ENCODE results near the gene C20orf144. TPM values are rescaled to one million over a fixed set of nuclear protein-coding genes. Genes with fewer than 3 reads are reported as not detected.
"Not testable (repeated sequence)": the region's sequence is repeated elsewhere in the genome, so short reads cannot be mapped to it uniquely, and the experiment has no call there.

C20orf144 gene
- total RNA-seq, 3 donors from 2014 or later = 0.11 to 0.38 (median 0.20) TPM

DNA sequence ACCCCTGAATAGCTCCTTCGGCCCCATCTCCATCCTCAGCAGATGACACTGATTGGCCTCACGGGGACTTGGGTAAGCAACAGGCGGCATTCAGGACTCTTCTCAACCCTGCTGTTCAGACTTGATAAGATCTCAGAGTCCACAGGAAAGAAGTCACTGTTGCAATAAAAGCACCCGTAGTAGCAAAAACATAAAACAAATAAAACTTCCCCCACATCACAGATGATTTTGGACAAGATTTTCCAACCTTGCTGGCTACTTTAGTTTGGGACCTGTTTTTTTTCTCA lies 17.1 kb upstream of the C20orf144 start:
- peaks cover 17% of the 10 kb centered on the region for H3K36me3 Mint-ChIP-seq (ENCODE audit: insufficient read depth)
- ATAC-seq (no peak), DNase-seq (no peak)
- H3K27me3 Mint-ChIP-seq (ENCODE audit: low read depth) = no peaks in the 10 kb centered on the region
- H3K4me3 Mint-ChIP-seq = no peak overlapping the region
- H3K9me3 Mint-ChIP-seq = no peaks in the 10 kb centered on the region
- peaks cover 10% of the 10 kb centered on the region for H3K4me1 Mint-ChIP-seq (ENCODE audit: low read depth)

- no peaks in the 10 kb centered on the region for H3K27me3 Mint-ChIP-seq (ENCODE audit: low read depth)
- H3K4me1 Mint-ChIP-seq (ENCODE audit: low read depth) = peaks cover 10% of the 10 kb centered on the region
- H3K4me3 Mint-ChIP-seq = no peak overlapping the region
- ATAC-seq = no peak
- no peaks in the 10 kb centered on the region for H3K9me3 Mint-ChIP-seq
- DNase-seq = no peak
- H3K36me3 Mint-ChIP-seq (ENCODE audit: insufficient read depth) = peaks cover 16% of the 10 kb centered on the region
These were observed 16.7 kb upstream of the C20orf144 start for GRCh38 chr20:33645396-33645795.

GRCh38 chr20:33646191-33646590 lies 15.9 kb upstream of the C20orf144 start:
- ATAC-seq (no peak), DNase-seq (no peak)
- H3K36me3 Mint-ChIP-seq (ENCODE audit: insufficient read depth) = peaks cover 13% of the 10 kb centered on the region
- no peak overlapping the region for H3K4me3 Mint-ChIP-seq
- no peaks in the 10 kb centered on the region for H3K9me3 Mint-ChIP-seq
- H3K4me1 Mint-ChIP-seq (ENCODE audit: low read depth) = peaks cover 10% of the 10 kb centered on the region
- no peaks in the 10 kb centered on the region for H3K27me3 Mint-ChIP-seq (ENCODE audit: low read depth)

DNA sequence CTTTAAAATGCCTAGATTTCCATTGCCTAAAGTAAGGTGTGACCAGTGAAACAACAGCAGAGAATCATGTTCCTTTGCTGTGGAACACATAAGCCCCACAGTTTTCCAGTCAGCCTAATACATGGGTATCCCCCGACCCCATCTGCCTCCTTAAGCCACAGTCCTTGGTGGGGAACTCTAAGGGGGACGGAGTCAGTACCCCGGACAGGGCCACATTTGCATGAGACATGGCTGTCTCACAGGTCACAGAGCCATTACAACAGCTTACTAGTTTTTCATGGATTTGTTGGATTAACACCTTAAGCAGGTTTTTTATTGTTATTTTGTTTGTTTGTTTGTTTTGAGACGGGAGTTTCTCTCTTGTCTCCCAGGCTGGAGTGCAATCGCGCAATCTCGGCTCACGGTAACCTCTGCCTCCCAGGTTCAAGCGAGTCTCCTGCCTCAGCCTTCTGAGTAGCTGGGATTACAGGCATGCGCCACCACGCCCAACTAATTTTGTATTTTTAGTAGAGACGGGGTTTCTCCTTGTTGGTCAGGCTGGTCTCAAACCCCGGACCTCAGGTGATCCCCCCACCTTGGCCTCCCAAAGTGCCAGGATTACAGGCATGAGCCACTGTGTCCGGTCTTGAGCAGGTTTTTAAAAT lies 15.0 kb upstream of the C20orf144 start:
- DNase-seq; H3K27me3 Mint-ChIP-seq (ENCODE audit: low read depth); ATAC-seq; H3K4me3 Mint-ChIP-seq; H3K9me3 Mint-ChIP-seq: not testable (repeated sequence)
- peaks cover 17% of the 10 kb centered on the region for H3K4me1 Mint-ChIP-seq (ENCODE audit: low read depth)
- H3K36me3 Mint-ChIP-seq (ENCODE audit: insufficient read depth) = peaks cover 13% of the 10 kb centered on the region

- Mint-ChIP-seq H3K4me1 (ENCODE audit: low read depth) (peaks cover 21% of the 10 kb centered on the region), H3K36me3 (ENCODE audit: insufficient read depth) (peaks cover 13% of the 10 kb centered on the region), H3K4me3 (no peak overlapping the region), H3K9me3 (no peaks in the 10 kb centered on the region), H3K27me3 (ENCODE audit: low read depth) (no peaks in the 10 kb centered on the region)
- peak in 1 of 2 donors; percentile 27 for ATAC-seq
- no peak for DNase-seq
These were observed 14.3 kb upstream of the C20orf144 start for GRCh38 chr20:33647603-33648395.

DNA sequence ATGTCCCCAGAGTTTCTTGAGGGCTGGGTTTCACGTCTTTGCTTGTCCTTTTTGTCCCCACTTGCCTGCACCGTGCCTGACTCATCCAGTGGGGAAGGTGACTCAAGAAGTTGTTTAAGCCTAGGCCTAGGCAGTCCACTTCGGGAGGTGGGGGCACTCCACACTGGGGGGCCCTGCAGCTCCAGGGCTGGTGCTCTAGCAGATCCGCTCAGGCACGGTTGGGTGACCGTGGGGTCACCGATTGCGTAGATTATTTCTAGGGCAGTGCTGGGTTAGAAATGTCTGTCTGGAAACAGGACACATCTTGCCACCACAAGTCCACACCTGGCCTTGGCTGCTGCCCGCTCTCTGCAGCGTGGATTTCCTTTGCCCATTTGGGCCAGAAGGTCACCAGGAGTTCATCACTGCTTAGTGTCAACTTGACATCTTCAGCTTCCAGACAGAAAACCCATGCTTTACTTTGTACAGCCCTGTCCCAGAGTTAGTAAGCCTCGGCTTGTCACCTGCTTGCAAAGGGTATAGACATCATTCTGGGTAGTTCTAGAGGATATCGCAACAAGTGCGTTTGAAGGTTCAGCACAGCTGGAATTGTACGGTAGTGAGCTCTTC lies 13.6 kb upstream of the C20orf144 start:
- Mint-ChIP-seq H3K4me3 (no peak overlapping the region), H3K4me1 (ENCODE audit: low read depth) (peaks cover 27% of the 10 kb centered on the region), H3K9me3 (no peaks in the 10 kb centered on the region), H3K36me3 (ENCODE audit: insufficient read depth) (peaks cover 13% of the 10 kb centered on the region), H3K27me3 (ENCODE audit: low read depth) (no peaks in the 10 kb centered on the region)
- no peak for DNase-seq
- no peak for ATAC-seq

- no peak overlapping the region for H3K4me3 Mint-ChIP-seq
- no peaks in the 10 kb centered on the region for H3K9me3 Mint-ChIP-seq
- no peak for DNase-seq
These were observed 12.9 kb upstream of the C20orf144 start for GRCh38 chr20:33649201-33649681.

DNA sequence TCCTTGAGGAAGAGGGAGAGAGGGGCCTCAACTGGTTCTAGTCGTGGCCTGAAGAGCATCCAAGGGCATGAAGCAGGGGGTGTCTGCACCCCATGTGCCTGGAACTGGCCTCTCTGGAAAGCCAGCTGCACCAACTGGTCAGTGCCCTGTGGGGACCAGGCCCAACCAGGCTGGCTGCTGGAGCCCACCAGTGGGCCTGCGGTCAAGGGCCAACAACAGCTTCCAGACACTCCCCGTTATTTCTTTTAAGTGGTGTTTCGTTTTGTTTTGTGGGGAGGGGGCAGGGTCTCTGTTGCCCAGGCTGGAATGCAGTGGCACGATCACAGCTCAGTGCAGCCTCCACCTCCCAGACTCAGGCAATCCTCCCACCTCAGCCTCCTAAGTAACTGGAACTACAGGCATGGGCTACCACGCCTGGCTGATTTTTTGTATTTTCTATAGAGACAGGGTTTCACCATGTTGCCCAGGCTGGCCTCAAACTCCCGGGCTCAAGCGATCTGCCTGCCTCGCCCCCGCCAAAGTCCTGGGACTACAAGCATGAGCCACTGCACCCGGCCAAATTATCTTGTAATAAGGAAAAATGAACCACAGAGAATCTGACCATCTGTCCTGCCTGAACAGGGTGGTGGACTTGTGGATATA lies 11.9 kb upstream of the C20orf144 start:
- DNase-seq (no peak), ATAC-seq (no peak)
- Mint-ChIP-seq H3K4me1 (ENCODE audit: low read depth) (peaks cover 31% of the 10 kb centered on the region), H3K27me3 (ENCODE audit: low read depth) (no peaks in the 10 kb centered on the region), H3K9me3 (no peaks in the 10 kb centered on the region), H3K4me3 (no peak overlapping the region), H3K36me3 (ENCODE audit: insufficient read depth) (peaks cover 6% of the 10 kb centered on the region)

More at GRCh38 chr20:33649201-33649681, 12.9 kb upstream of the C20orf144 start:
- H3K36me3 Mint-ChIP-seq (ENCODE audit: insufficient read depth) = peaks cover 13% of the 10 kb centered on the region
- ATAC-seq = peak in 1 of 2 donors; percentile 4
- no peaks in the 10 kb centered on the region for H3K27me3 Mint-ChIP-seq (ENCODE audit: low read depth)
- peaks cover 31% of the 10 kb centered on the region for H3K4me1 Mint-ChIP-seq (ENCODE audit: low read depth)

DNA sequence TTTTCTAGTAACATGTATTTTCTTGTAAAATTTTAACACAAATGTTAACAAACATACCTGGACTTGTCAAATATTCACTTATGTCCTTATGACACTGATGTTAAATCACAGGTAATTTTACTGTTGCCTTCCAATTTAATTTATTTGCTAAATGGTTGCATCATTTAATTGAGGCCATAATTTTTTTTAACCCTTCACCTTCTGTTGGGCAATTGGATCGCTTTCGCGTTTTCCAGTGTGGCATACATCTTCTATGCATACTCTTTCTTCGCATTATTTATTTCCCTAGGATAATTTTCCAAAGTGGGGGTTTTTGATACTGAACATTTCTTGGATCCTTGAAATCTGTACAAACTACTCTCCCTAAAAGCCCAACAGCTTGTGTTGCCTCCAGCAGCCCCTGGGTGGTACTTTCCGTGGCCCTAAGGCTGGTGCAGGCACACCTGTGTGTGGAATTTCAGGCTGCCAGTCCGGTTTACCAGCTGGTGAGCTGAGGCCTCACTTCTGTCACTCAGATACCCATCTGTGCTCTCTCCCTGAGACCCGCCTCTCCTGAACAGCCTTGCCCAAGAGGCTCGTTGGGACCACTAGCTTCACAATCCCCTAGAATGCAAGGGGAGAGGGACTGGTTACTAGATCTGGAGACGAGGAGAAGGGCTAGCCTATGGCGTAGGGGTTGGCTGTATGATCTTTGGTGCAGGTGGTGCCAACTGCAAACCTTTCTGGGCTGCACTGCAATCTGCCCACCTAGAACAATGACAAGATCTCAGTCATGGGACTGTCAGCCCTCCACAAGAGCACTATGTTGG lies 11.2 kb upstream of the C20orf144 start:
- no peaks in the 10 kb centered on the region for H3K36me3 Mint-ChIP-seq (ENCODE audit: insufficient read depth)
- no peak overlapping the region for H3K4me3 Mint-ChIP-seq
- no peaks in the 10 kb centered on the region for H3K27me3 Mint-ChIP-seq (ENCODE audit: low read depth)
- ATAC-seq (no peak), DNase-seq (no peak)
- H3K4me1 Mint-ChIP-seq (ENCODE audit: low read depth) = peaks cover 31% of the 10 kb centered on the region
- no peaks in the 10 kb centered on the region for H3K9me3 Mint-ChIP-seq

GRCh38 chr20:33651562-33652048 lies 10.5 kb upstream of the C20orf144 start:
- H3K9me3 Mint-ChIP-seq = no peaks in the 10 kb centered on the region
- DNase-seq (no peak), ATAC-seq (no peak)
- no peak overlapping the region for H3K4me3 Mint-ChIP-seq
- no peaks in the 10 kb centered on the region for H3K36me3 Mint-ChIP-seq (ENCODE audit: insufficient read depth)
- no peaks in the 10 kb centered on the region for H3K27me3 Mint-ChIP-seq (ENCODE audit: low read depth)
- peaks cover 31% of the 10 kb centered on the region for H3K4me1 Mint-ChIP-seq (ENCODE audit: low read depth)

DNA sequence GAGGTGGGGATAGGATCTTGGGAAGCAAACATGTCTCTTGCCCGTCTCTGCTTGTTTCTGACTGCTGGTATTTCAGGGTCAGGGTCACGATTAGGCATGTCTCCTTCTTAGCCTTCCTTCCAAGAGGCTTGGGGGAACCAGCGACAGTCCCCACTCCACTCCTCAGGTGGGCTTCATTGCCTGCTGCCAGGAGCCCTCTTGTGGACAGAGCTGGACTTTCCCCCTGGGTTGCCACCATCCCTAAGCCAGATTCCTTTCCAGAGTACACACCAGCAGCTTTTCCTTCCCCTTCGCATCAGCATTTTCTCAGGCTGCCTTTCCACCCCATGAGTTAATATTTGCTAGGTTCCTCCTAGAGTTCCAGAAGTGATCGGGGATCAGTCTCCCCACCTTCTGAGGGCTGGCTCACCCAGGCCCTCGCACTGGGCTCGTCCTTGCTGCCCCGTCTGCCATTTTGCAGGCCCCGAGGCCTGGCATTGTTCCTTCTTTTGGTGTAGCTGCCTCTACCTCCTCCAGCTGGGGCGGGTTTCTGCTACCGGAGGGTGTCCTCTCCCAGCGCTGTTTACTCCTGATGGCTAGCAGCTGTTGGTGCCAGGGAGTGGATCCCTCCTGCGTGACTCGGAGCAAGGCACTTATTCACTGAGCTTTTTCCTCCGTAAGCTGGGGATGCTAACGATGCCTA lies 8.8 kb upstream of the C20orf144 start:
- Mint-ChIP-seq H3K9me3 (no peaks in the 10 kb centered on the region), H3K4me1 (ENCODE audit: low read depth) (peaks cover 26% of the 10 kb centered on the region)
- peak; percentile 39 to 42 for ATAC-seq

GRCh38 chr20:33653900-33654596 lies 8.1 kb upstream of the C20orf144 start:
- Mint-ChIP-seq H3K36me3 (ENCODE audit: insufficient read depth) (no peaks in the 10 kb centered on the region), H3K27me3 (ENCODE audit: low read depth) (no peaks in the 10 kb centered on the region), H3K4me3 (no peak overlapping the region), H3K9me3 (no peaks in the 10 kb centered on the region), H3K4me1 (ENCODE audit: low read depth) (peaks cover 24% of the 10 kb centered on the region)
- ATAC-seq = no peak
- no peak for DNase-seq

More for the DNA sequence above, 8.8 kb upstream of the C20orf144 start:
- DNase-seq = no peak
- Mint-ChIP-seq H3K36me3 (ENCODE audit: insufficient read depth) (no peaks in the 10 kb centered on the region), H3K27me3 (ENCODE audit: low read depth) (no peaks in the 10 kb centered on the region), H3K4me3 (no peak overlapping the region)

DNA sequence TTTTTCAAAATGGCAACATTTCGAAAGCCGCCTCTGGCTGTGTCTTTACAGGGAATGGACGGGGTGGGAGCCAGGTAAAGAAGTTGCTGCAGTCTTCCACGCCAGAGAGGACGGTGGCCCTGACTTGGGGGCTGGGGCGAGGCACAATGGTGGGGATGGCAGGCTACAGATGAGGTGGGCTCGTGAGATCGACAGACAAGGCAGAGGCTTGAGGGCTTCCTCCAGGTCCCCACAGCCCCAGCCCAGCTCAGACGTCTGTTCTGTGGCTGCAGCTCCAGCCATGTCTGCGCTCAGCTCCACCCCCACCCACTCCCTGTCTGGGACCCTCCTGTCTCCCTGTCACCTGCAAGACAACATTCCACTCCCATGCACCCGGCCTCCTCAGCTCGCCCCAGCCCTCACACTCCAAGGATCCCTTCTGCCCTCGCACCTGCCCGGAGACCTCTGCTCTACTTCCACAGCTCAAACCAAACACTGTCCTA lies 7.4 kb upstream of the C20orf144 start:
- no peak for DNase-seq
- Mint-ChIP-seq H3K27me3 (ENCODE audit: low read depth) (no peaks in the 10 kb centered on the region), H3K4me1 (ENCODE audit: low read depth) (peaks cover 20% of the 10 kb centered on the region), H3K9me3 (no peaks in the 10 kb centered on the region), H3K4me3 (no peak overlapping the region), H3K36me3 (ENCODE audit: insufficient read depth) (no peaks in the 10 kb centered on the region)
- no peak for ATAC-seq
